GM12864 (cell line): ENCODE data around the gene SLC16A13.
"Not testable (repeated sequence)": the region's sequence is repeated elsewhere in the genome, so short reads cannot be mapped to it uniquely, and the experiment has no call there.

Source experiments
- DNase-seq: peaks from one replicate; pipeline ENCODE4 v3.0.0-alpha.2; 2011; ENCODE audit warnings: low read depth
- H3K4me3 ChIP-seq: 2 replicates; pipeline ENCODE4 v1.5.1; 2011; ENCODE audit warnings: mild to moderate bottlenecking, low read depth, low read length, control low read depth
- TF ChIP-seq, protein P1 (sequence below): IDR thresholded peaks from 2 replicates; pipeline ENCODE4 v1.5.1; 2011; ENCODE audit warnings: low read depth, mild to moderate bottlenecking, moderate library complexity, low read length, control low read depth, inconsistent platforms; ENCODE audit errors: missing control alignments

The SLC16A13 gene, protein sequence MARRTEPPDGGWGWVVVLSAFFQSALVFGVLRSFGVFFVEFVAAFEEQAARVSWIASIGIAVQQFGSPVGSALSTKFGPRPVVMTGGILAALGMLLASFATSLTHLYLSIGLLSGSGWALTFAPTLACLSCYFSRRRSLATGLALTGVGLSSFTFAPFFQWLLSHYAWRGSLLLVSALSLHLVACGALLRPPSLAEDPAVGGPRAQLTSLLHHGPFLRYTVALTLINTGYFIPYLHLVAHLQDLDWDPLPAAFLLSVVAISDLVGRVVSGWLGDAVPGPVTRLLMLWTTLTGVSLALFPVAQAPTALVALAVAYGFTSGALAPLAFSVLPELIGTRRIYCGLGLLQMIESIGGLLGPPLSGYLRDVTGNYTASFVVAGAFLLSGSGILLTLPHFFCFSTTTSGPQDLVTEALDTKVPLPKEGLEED

DNA sequence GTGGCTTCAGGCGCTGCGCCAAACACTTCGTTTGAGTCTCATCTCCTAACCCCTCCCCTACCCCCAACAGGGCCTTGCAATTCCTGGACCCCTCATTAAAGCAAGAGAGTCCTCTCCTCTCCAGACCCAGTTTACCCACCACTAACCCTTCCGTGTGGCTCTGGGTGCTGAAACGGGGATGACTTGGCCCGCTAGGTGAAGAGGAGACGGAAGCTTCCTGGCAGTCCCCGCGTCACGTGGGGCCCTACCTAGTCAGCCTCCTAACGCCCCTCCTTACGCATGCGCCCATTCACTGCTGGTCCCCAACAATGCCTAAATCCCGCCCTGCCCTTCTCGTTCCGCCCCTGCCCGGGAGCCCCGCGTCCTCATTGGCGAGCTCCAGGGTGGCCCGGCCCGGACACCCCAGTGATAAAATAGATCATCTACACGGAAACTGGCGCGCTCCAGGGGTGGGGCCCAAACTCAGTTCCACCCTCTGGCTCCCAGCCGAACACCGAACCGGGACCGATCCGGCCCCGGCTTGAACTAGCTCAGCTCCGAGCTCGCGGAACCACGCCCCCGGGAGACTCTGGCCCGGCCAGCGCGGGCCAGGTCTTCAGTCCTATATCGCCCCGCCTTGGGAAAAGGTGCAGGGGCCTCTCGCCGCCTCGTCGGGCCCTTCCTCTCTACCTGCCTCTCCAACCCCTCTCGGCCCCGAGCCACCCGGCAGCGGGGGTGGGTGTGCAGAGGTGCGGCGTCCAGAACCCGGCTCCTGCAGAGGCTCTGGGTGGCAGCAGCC lies at the start of gene SLC16A13:
Gene SLC16A13 (plus strand): TSS at position 425 of the 778 bp plus-strand sequence. CDS start 368 bp downstream, outside the sequence.
- TF ChIP-seq, protein P1, sequence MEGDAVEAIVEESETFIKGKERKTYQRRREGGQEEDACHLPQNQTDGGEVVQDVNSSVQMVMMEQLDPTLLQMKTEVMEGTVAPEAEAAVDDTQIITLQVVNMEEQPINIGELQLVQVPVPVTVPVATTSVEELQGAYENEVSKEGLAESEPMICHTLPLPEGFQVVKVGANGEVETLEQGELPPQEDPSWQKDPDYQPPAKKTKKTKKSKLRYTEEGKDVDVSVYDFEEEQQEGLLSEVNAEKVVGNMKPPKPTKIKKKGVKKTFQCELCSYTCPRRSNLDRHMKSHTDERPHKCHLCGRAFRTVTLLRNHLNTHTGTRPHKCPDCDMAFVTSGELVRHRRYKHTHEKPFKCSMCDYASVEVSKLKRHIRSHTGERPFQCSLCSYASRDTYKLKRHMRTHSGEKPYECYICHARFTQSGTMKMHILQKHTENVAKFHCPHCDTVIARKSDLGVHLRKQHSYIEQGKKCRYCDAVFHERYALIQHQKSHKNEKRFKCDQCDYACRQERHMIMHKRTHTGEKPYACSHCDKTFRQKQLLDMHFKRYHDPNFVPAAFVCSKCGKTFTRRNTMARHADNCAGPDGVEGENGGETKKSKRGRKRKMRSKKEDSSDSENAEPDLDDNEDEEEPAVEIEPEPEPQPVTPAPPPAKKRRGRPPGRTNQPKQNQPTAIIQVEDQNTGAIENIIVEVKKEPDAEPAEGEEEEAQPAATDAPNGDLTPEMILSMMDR = peak; percentile 1
- DNase-seq = peak; percentile 96
- peak within 1 kb of the TSS; percentile 70 for H3K4me3 ChIP-seq

DNA sequence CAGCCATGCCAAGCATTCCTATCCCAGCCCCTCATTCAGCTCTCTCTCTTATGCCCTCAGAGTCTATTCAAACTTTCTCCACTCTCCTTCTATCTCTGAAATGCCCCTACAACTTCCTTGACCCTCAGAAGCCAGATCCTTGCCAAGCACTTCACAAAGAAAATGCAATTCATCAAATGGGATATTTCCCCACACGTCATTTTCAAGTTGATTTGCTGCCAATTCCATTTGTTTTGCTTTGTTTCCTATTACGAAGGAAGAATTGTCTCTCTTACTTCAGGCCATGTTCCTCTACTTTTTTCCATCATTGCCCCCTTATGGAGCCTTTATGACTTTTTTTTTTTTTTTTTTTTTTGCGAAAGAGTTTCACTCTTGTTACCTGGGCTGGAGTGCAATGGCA lies 49.1 kb upstream of the SLC16A13 start:
- no peak overlapping the region for H3K4me3 ChIP-seq
- no peak for DNase-seq
- TF ChIP-seq, protein P1 = no peak

DNA sequence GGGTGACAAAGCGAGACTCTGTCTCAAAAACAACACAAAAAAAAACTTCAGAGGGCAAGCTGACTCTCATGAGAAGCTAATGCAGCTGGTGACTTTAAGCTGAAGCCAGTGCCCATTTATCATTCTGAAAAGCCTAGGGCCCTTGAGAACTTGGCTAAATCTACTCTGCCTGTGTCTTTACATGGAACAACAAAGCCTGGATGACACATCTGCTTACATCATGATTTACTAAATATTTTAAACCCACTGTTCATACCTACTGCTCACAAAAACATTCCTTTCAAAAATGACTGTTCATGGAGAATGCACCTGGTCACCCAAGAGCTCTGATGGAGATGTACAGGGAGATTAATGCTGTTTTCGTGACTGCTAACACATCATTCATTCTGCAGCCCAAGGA lies 46.0 kb upstream of the SLC16A13 start:
- TF ChIP-seq, protein P1 = no peak
- DNase-seq = no peak
- H3K4me3 ChIP-seq = no peak overlapping the region

DNA sequence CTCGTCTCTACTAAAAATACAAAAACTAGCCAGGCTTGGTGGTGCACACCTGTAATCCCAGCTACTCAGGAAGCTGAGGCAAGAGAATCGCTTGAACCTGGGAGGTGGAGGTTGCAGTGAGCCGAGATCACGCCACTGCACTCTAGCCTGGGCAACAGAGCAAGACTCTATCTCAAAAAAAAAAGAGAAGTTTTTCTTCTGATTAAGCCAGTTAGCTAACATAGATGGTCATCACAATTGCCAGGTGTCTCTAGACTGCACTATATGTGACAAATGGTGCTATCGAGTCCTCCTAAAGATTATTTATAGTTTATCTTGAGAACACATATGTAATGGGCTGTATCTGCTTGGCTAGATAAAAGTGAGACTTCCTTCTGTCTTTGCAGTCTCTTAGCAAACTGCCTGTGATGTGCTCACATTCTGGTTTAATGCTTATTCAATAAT lies 42.2 kb upstream of the SLC16A13 start:
- DNase-seq, H3K4me3 ChIP-seq: not testable (repeated sequence)

DNA sequence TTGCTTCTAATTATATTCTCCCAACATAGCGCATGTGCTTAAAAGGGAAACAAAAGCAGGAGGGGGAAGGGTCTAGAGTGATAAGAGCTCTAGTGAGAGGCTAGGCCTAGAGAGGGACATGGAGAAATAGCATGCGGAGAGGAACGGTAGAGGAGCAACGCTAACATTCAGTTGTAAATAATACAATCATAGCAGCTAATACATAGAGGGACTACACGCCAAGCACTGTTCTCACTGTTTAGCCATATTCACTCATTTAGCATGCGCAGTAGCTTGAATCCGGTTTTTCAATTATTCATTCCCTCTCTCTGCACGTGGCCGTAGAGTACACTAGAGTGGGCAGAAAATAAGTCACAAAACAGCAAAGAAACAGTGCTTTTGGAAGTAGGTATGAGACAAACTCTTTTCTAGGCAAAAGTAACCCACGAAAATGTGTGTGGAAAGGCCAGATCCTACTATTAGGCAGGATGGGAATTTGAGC lies 41.7 kb upstream of the SLC16A13 start:
- DNase-seq = no peak
- no peak overlapping the region for H3K4me3 ChIP-seq
- TF ChIP-seq, protein P1 = no peak

DNA sequence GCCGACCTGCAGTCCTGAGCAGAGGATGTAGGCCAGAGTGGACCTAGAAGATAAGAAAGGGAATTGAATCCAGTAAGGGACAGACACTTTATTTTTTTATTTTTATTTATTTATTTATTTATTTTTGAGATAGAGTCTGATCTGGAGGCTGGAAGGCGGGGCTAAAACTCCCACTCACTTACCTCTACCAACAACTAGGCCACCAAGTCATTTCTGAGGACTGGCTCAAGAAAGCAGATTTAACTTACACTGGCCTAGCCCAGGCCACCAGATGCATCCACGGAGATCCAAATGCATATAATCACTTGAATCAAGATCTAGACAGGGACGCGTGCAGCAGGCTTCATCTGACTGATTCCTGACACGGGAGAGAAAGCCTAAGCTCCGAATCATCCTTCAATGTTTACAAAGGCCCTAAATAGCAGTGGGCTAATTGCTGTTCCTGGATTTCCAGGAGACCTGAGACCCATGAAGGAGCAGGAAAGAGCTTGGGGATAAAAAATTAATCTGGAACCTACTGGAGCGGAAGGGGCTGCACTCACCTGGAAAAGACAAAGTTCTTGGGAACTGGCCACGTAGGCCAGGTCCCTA lies 41.1 kb upstream of the SLC16A13 start:
- H3K4me3 ChIP-seq = no peak overlapping the region
- DNase-seq = no peak
- TF ChIP-seq, protein P1 = no peak

DNA sequence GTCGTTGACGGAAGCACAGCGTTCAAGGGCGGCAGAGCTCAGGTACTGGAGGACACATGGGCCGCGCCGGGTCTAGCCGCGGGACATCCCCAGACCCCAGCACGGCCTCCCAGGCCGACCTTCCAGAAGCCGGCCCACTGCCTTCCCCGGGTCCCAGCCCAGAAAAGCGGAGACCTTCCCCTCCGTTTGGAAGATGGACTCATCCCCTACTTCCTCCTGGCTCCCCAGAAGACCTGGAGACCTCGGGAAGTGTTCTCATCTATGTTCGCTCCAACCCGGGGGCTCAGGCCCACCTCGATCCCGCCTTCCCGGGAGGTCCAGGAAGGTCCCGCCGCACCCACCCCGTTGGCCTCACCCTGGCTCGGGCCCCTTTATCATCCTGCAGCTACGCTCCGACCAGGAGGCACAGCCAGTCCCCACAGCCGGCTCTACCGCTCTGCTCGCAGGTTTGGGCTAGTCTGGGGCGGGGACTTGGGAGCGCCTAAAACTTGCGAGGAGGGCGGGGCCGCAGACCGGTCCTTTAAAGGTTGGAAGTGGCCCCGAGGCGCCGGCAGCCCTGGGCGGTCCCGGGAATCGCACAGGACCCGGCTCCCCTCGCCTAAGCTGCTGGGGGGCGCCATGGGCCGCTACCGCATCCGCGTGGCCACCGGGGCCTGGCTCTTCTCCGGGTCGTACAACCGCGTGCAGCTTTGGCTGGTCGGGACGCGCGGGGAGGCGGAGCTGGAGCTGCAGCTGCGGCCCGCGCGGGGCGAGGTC lies 40.1 kb upstream of the SLC16A13 start, which contains the start of gene ALOX12:
Gene ALOX12 (plus strand): TSS at position 550 of the 756 bp plus-strand sequence. CDS start 69 bp downstream, at position 619.
- no peak within 1 kb of the TSS for H3K4me3 ChIP-seq
- TF ChIP-seq, protein P1 = no peak
- DNase-seq = no peak
